Activated naive CD4-positive, alpha-beta T cell treated with anti-CD3 and anti-CD28 coated beads for 36 hours (primary cell): Measurements from ENCODE around the gene ZNF683. TPM values are rescaled to one million over a fixed set of nuclear protein-coding genes. Genes with fewer than 3 reads are reported as not detected.
"Not testable (repeated sequence)": the region's sequence is repeated elsewhere in the genome, so short reads cannot be mapped to it uniquely, and the experiment has no call there.

Experiments used
- CTCF ChIA-PET: fragments of 350-600 bp; sonication (Branson Sonifier 250); formaldehyde crosslinking; loops from one replicate; lab custom pipeline; 2021; ENCODE audit warnings: antibody characterized with exemption; lab: Charles Lee
- DNase-seq: peaks from one replicate; pipeline ENCODE4 v3.0.0-alpha.2; 2020
- H3K27ac Mint-ChIP-seq: one replicate; pipeline ENCODE4 v1.8.0; 2021; ENCODE audit warnings: mild to moderate bottlenecking, mixed read lengths
- H3K27me3 Mint-ChIP-seq: one replicate; pipeline ENCODE4 v1.8.0; 2021; ENCODE audit warnings: low read depth, mixed read lengths
- H3K36me3 Mint-ChIP-seq: one replicate; pipeline ENCODE4 v1.8.0; 2021; ENCODE audit warnings: low read depth, mixed read lengths
- H3K4me1 Mint-ChIP-seq: one replicate; pipeline ENCODE4 v1.8.0; 2021; ENCODE audit warnings: low read depth, mixed read lengths
- H3K4me3 Mint-ChIP-seq: one replicate; pipeline ENCODE4 v1.8.0; 2021; ENCODE audit warnings: mild to moderate bottlenecking, moderate library complexity, mixed read lengths
- H3K9me3 Mint-ChIP-seq: one replicate; pipeline ENCODE4 v1.8.0; 2021; ENCODE audit warnings: mixed read lengths
- intact Hi-C: fragments of 100-400 bp; cut with micrococcal nuclease; formaldehyde crosslinking; loops from one replicate; pipeline ENCODE4 v1.15.1; 2023
- total RNA-seq, 2 experiments: library from RNA; stranded (reverse); gene quantifications; one replicate each; pipeline ENCODE4 v1.2.3, GENCODE V29; 2021

Gene ZNF683
- total RNA-seq, 2 experiments from 2014 or later, result not detected

DNA sequence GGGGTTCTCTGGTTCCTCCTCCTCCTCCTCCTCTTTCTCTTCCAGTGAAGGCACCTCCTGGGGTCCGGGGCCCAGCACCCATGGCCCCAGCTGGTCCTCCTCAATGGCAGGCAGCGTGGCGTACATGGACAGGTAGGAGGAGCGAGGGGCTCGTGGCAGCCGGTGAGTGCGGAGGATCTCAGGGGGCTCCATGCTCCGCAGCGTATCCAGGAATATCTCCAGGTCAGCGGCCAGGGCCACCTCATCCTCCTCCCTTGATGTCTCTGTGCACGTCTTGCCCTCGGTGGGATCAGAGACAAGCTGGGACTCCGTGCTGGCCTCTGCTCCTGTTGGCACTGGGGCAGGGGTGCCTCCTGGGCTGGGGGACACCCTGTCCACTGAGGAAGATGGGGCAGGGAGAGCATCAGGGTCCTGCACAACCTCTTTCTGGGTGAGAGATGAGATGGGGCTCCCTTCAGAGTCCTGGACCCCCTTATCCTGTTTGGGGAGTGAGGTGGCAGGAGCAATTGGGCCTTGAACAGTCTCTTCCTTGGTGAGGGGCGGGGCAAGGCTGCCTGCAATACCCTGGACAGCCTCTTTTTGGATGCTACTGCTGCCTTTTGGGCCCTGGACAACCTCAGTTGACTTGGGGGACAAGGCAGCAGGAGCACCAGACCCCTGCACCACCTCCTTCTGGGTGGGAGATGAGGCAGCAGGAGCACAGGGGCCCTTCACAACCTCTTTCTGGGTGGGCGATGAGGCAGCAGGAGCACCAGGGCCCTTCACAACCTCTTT lies 28.2 kb downstream of the ZNF683 start:
- no peak for DNase-seq
- H3K36me3 Mint-ChIP-seq, result no peaks in the 10 kb centered on the region
- intact Hi-C loops, result no loop called here
- no peak overlapping the region for H3K27ac Mint-ChIP-seq
- no peaks in the 10 kb centered on the region for H3K4me1 Mint-ChIP-seq
- no peaks in the 10 kb centered on the region for H3K27me3 Mint-ChIP-seq
- H3K4me3 Mint-ChIP-seq, result no peak overlapping the region
- CTCF ChIA-PET, result no interaction called here
- no peaks in the 10 kb centered on the region for H3K9me3 Mint-ChIP-seq

GRCh38 chr1:26340047-26340481 lies 32.5 kb downstream of the ZNF683 start:
- Mint-ChIP-seq H3K4me3 (no peak overlapping the region), H3K9me3 (no peaks in the 10 kb centered on the region), H3K27ac (no peak overlapping the region), H3K36me3 (no peaks in the 10 kb centered on the region), H3K27me3 (no peaks in the 10 kb centered on the region), H3K4me1 (peaks cover 2% of the 10 kb centered on the region)
- no peak for DNase-seq
- CTCF ChIA-PET, result interaction anchor here (1.7 kb wide), 1 partner anchor 77 kb away, joined by 4 read pairs; no protein-coding TSS in a partner anchor
- intact Hi-C loops, result no loop called here

GRCh38 chr1:26338670-26339069 lies 33.9 kb downstream of the ZNF683 start:
- no peaks in the 10 kb centered on the region for H3K36me3 Mint-ChIP-seq
- peaks cover 2% of the 10 kb centered on the region for H3K4me1 Mint-ChIP-seq
- intact Hi-C loops, result no loop called here
- H3K27ac Mint-ChIP-seq, result no peak overlapping the region
- H3K9me3 Mint-ChIP-seq, result no peaks in the 10 kb centered on the region
- DNase-seq, result no peak
- CTCF ChIA-PET, result interaction anchor here (0.6 to 1.7 kb wide), 4 partner anchors 25 to 81 kb away, joined by 3 to 5 read pairs (median 4); no protein-coding TSS in a partner anchor
- H3K4me3 Mint-ChIP-seq, result no peak overlapping the region
- no peaks in the 10 kb centered on the region for H3K27me3 Mint-ChIP-seq

DNA sequence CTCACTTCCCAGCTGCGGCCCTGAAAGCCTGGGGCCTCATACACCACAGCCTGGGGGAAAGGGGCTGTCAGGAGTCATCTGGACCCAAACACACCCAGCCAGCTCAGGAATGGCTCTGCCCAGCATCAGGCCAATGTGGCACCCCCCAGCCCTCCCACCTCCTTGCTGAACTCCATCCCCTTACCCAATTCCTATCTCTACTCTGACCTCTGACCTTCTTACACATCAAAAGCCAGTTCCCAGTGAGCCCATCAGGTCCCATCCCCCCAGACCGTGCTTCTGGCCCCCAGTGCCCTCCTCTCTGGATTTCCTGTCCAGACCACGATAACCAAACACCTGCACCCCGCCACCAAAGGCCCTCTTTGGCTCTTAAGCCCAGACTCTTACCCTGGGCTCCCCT lies 34.9 kb downstream of the ZNF683 start:
- intact Hi-C loops, result loop anchor here (2.0 kb wide), 1 partner anchor 21 kb away; no protein-coding TSS in a partner anchor
- Mint-ChIP-seq H3K4me1 (peaks cover 2% of the 10 kb centered on the region), H3K4me3 (no peak overlapping the region), H3K27me3 (no peaks in the 10 kb centered on the region), H3K36me3 (no peaks in the 10 kb centered on the region), H3K9me3 (no peaks in the 10 kb centered on the region), H3K27ac (no peak overlapping the region)
- CTCF ChIA-PET, result interaction anchor here (0.6 to 1.4 kb wide), 3 partner anchors 27 to 107 kb away, joined by 3 to 4 read pairs (median 4); no protein-coding TSS in a partner anchor
- DNase-seq, result no peak

DNA sequence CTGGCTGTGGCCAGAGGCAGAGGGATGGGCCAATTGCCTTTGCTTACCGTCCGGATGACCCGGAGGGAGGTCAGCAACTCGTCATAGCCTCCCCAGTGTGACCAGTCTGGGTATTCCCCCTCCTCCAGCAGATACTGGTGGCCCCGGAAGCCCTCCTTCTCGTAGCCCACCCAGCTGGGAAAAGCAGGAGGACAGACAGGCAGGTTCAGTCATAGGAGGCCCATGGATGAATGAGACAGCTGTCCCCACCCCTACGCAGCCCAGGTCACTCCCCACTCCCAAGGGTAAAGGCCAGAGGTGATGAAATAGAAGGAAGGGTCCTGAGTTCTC lies 35.4 kb downstream of the ZNF683 start:
- intact Hi-C loops, result loop anchor here (2.0 kb wide), 1 partner anchor 22 kb away; no protein-coding TSS in a partner anchor
- Mint-ChIP-seq H3K4me1 (peaks cover 2% of the 10 kb centered on the region), H3K9me3 (no peaks in the 10 kb centered on the region), H3K27me3 (no peaks in the 10 kb centered on the region), H3K4me3 (no peak overlapping the region), H3K36me3 (no peaks in the 10 kb centered on the region), H3K27ac (no peak overlapping the region)
- DNase-seq, result no peak
- CTCF ChIA-PET, result interaction anchor here (1.3 to 1.4 kb wide), 2 partner anchors 27 to 82 kb away, joined by 3 to 4 read pairs; no protein-coding TSS in a partner anchor

DNA sequence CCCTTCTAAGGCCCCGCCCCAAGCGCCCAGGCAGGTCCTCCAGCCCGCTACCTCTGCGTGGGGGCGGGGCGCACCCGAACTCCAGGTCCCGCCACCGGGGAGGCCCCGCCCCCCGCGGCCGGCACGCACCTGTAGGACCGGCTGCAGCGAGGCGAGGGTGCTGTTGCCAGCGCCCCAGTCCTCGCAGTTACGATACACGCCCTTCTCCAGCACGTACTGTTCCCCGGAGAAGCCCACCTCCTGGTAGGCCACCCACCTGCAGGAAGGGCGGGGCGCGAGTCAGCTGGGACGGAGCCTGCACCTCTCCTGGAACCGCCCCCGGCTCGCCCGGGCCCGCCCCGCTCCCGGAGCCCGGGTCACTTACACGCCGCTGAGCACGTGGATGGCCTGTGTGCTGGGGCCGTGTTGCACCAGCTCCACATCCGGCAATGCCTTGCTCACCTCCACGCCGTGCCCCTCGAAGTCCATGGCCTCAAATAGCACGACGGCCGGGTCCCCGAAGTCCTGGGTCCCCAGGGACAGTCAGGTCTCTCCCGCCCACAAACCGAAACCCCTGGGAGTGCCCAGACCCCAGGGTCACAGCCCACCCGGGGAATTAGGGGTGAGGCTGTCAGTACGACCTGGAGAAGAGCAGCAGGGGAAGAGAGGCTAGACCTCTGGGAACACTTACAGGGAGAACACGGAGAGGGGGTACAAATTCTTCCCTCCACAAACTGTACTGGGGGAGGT lies 35.9 kb downstream of the ZNF683 start:
- CTCF ChIA-PET, result interaction anchor here (1.7 kb wide), 1 partner anchor 81 kb away, joined by 4 read pairs; no protein-coding TSS in a partner anchor
- Mint-ChIP-seq H3K36me3 (no peaks in the 10 kb centered on the region), H3K27me3 (no peaks in the 10 kb centered on the region), H3K27ac (no peak overlapping the region), H3K4me3 (peak overlapping the region; percentile 82), H3K9me3 (no peaks in the 10 kb centered on the region), H3K4me1 (peaks cover 2% of the 10 kb centered on the region)
- intact Hi-C loops, result loop anchor here (2.0 kb wide), 1 partner anchor 22 kb away; no protein-coding TSS in a partner anchor
- DNase-seq, result peak; percentile 78

DNA sequence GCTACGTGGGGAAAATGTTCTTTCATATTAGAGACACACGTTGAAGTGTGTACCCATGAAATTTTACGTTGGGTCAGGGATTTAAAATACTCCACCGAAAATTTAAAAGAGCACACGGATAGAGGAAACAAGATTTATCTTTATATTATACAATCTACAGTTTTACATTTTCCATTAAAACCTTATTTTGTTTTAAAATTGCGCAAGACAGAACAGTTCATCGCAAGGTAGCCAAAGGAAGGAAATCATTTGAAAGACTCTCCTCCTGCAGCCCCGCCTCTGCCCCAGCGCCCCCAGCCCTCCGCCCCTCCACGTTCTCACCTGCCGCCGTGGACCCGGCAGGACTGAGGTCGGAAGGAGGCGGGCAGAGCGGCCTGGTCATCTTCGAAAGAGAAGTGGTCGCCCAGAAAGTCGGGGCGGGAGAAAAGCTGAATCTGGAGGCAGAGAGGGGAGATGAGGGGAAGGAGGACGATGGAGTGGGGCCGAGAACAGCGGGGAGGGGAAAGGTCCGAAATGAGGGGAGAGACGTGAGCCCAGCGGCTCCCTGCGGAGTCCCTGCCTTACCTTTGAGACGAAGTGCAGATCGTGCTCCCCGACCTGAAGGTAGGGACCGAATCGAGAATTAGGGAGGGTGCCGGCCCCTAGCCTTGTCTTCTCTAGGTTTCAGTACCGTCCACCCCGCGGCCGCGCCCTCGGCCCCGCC lies 36.6 kb downstream of the ZNF683 start:
- no peaks in the 10 kb centered on the region for H3K27me3 Mint-ChIP-seq
- no peak for DNase-seq
- H3K9me3 Mint-ChIP-seq, result no peaks in the 10 kb centered on the region
- peaks cover 2% of the 10 kb centered on the region for H3K4me1 Mint-ChIP-seq
- no peaks in the 10 kb centered on the region for H3K36me3 Mint-ChIP-seq
- intact Hi-C loops, result loop anchor here (2.0 kb wide), 1 partner anchor 23 kb away; no protein-coding TSS in a partner anchor
- no peak overlapping the region for H3K27ac Mint-ChIP-seq
- CTCF ChIA-PET, result interaction anchor here (1.7 kb wide), 1 partner anchor 81 kb away, joined by 4 read pairs; no protein-coding TSS in a partner anchor
- peak overlapping the region; percentile 82 for H3K4me3 Mint-ChIP-seq

GRCh38 chr1:26333312-26333711 lies 39.2 kb downstream of the ZNF683 start:
- H3K27me3 Mint-ChIP-seq, H3K4me3 Mint-ChIP-seq, intact Hi-C loops, H3K36me3 Mint-ChIP-seq, DNase-seq, H3K9me3 Mint-ChIP-seq, H3K4me1 Mint-ChIP-seq, H3K27ac Mint-ChIP-seq: not testable (repeated sequence)
- CTCF ChIA-PET, result interaction anchor here (0.6 to 1.2 kb wide), 3 partner anchors 8 to 41 kb away, joined by 3 to 5 read pairs (median 3); no protein-coding TSS in a partner anchor

- CTCF ChIA-PET, result interaction anchor here (0.9 to 1.7 kb wide), 2 partner anchors 87 to 161 kb away, joined by 4 to 7 read pairs; partner anchors contain the start of gene ZNF593
- Mint-ChIP-seq H3K4me3 (no peak overlapping the region), H3K36me3 (no peaks in the 10 kb centered on the region), H3K9me3 (no peaks in the 10 kb centered on the region), H3K27ac (no peak overlapping the region), H3K4me1 (no peaks in the 10 kb centered on the region), H3K27me3 (no peaks in the 10 kb centered on the region)
- intact Hi-C loops, result no loop called here
- no peak for DNase-seq
Measured at GRCh38 chr1:26330276-26330675, 42.3 kb downstream of the ZNF683 start.

DNA sequence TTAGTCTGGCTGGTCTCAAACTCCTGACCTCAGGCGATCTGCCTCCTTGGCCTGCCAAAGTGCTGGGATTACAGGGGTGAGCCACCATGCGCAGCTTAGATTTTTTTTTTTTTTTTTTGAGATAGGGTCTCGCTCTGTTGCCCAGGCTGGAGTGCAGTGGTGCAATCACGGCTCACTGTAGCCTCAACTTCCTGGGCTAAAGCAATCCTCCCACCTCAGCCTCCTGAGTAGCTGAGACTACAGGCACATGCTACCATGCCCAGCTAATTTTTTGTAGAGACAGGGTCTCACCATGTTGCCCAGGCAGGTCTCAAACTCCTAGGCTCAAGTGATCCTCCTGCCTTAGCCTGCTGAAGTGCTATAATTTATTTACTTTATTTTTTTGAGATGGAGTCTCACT lies 43.2 kb downstream of the ZNF683 start:
- H3K27ac Mint-ChIP-seq, H3K4me3 Mint-ChIP-seq, H3K36me3 Mint-ChIP-seq, intact Hi-C loops, H3K9me3 Mint-ChIP-seq, DNase-seq, H3K4me1 Mint-ChIP-seq, H3K27me3 Mint-ChIP-seq: not testable (repeated sequence)
- CTCF ChIA-PET, result interaction anchor here (0.9 to 1.7 kb wide), 2 partner anchors 88 to 160 kb away, joined by 4 to 7 read pairs; partner anchors contain the start of gene ZNF593

GRCh38 chr1:26328597-26328996 lies 44.0 kb downstream of the ZNF683 start:
- CTCF ChIA-PET, result interaction anchor here (1.6 kb wide), 1 partner anchor 50 kb away, joined by 4 read pairs; no protein-coding TSS in a partner anchor
- H3K36me3 Mint-ChIP-seq, result no peaks in the 10 kb centered on the region
- H3K4me1 Mint-ChIP-seq, result no peaks in the 10 kb centered on the region
- H3K27me3 Mint-ChIP-seq, result no peaks in the 10 kb centered on the region
- intact Hi-C loops, result no loop called here
- no peak overlapping the region for H3K4me3 Mint-ChIP-seq
- H3K27ac Mint-ChIP-seq, result no peak overlapping the region
- DNase-seq, result no peak
- H3K9me3 Mint-ChIP-seq, result no peaks in the 10 kb centered on the region
